Left ventricle myocardium superior (tissue), 1 donor: ENCODE results near the gene FURIN. TPM values are rescaled to one million over a fixed set of nuclear protein-coding genes. Genes with fewer than 3 reads are reported as not detected.
"Not testable (repeated sequence)": the region's sequence is repeated elsewhere in the genome, so short reads cannot be mapped to it uniquely, and the experiment has no call there.

Experiments
- ATAC-seq: fragments of 200-7000 bp; cut with Tn5 transposase; one replicate; pipeline ENCODE4 v1.9.1; 2020; ENCODE audit warnings: mild to moderate bottlenecking, moderate library complexity
- DNase-seq: peaks from one replicate; pipeline ENCODE4 v3.0.0-alpha.2; 2020
- intact Hi-C: fragments of 100-400 bp; cut with micrococcal nuclease; formaldehyde crosslinking; loops from one replicate; pipeline ENCODE4 v1.11.0; 2022
- total RNA-seq: library from RNA; stranded (reverse); fragmentation: NEBNext Ultra II Directional; extraction: Animal tissue kit (Norgen Biotek cat#: 25700); gene quantifications from one replicate; pipeline ENCODE4 v1.2.1, GENCODE V29; 2021
- donor health status: DM: no; HTN: yes; CAD: no; lungs with severe emphysema.

The FURIN gene
- total RNA-seq, 1 donor from 2014 or later = 49.9 TPM

DNA sequence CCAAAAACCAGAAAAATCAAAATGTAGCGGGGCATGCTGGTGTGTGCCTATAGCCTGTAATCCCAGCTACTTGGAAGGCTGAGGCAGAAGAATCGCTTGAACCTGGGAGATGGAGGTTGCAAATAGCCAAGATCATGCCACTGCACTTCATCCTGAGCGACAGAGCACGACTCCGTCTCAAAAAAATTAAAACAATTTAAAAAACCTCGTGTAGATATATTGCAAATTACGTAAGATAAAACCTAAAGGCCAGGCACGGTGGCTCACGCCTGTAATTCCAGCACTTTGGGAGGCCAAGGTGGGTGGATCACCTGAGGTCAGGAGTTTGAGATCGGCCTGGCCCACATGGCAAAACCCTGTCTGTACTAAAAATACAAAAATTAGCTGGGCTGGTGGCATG lies 58.4 kb downstream of the FURIN start:
- intact Hi-C loops, ATAC-seq: not testable (repeated sequence)

GRCh38 chr15:90928106-90928505 lies 59.7 kb downstream of the FURIN start:
- intact Hi-C loops, ATAC-seq, DNase-seq: not testable (repeated sequence)

More for the DNA sequence above, 58.4 kb downstream of the FURIN start:
- DNase-seq = peak; percentile 9

- intact Hi-C loops = no loop called here
- DNase-seq = no peak
- ATAC-seq = no peak
Measured at GRCh38 chr15:90929246-90930019, 61.0 kb downstream of the FURIN start.

- ATAC-seq (no peak), DNase-seq (no peak)
- intact Hi-C loops = no loop called here
Measured at GRCh38 chr15:90930861-90931574, 62.6 kb downstream of the FURIN start.

DNA sequence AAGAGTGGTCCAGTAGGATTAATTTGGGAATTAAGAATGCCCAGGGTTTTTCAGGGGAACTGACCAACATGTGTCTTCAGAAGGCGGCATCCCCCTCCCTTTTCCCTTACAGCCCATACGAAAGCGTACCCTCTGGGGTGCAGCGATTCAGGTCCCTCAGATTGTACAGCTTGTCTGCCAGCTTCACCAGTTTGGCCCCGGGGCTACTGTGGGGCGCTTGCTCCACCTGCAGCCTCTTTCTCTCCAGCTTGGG lies 63.1 kb downstream of the FURIN start:
- intact Hi-C loops = no loop called here
- ATAC-seq (no peak), DNase-seq (no peak)

DNA sequence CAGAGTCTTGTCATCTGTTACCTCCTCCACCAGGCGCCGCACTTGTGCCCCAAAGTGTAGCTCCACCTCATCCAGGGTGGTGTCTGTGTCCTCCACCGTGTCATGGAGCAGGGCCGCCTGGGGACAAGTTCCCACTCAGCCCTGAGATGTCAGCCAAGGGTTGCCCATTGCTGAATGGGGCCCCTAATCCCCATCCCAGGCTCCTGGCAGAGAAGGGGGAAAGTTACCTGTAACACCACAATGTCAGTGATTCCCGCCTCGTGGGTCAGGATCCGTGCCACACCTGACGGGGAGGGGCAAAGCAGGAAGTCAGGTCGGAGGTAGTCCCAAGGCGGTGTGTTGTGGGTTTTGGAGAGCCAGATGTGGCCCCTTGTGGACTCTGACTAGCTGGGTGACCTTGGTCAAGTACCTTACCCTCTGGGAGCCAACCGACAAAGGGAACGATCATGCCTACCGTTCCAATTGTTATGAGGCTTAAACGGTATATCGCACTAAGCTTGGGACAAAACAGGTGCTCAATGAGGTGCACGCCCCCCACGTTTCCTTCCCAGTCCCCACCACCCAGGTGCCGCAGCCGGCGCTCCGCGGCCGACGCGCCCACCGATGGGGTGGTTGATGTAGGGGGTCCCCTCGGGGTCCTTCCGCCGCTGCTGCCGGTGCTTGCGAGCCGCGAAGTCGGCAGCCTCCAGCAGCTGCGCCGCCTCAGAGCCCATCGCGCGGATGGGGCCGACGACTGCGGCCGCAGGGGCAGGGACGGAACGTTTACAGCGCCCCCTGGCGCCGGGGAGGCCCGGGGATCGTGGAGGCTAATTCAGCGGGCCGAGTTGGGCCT lies 63.7 kb downstream of the FURIN start, which contains the start of gene HDDC3:
Gene HDDC3, minus strand, starts transcription at position 722 of the 832 bp plus-strand sequence. Its CDS starts 9 bp downstream, at position 713.
- intact Hi-C loops = no loop called here
- DNase-seq (peak; percentile 96), ATAC-seq (peak; percentile 68)

- intact Hi-C loops = no loop called here
Measured at GRCh38 chr15:90932660-90932991, 64.2 kb downstream of the FURIN start.

More at GRCh38 chr15:90932660-90932991, 64.2 kb downstream of the FURIN start:
- DNase-seq (no peak), ATAC-seq (no peak)

Other genes starting within 250 kb of the FURIN start
- gene BLM, start 151.2 kb upstream of the FURIN start, total RNA-seq = 35.9 TPM
- 15.4 TPM for gene FES, start 15.9 kb downstream of the FURIN start, total RNA-seq
- 146 TPM for gene MAN2A2, start 34.7 kb downstream of the FURIN start, total RNA-seq
- 15.0 TPM for gene HDDC3, start 64.0 kb downstream of the FURIN start, total RNA-seq
- gene UNC45A, start 66.7 kb downstream of the FURIN start, total RNA-seq = 24.4 TPM
- 11.5 TPM for gene RCCD1, start 86.3 kb downstream of the FURIN start, total RNA-seq
- 3.3 TPM for gene PRC1, start 125.9 kb downstream of the FURIN start, total RNA-seq
- 6.1 TPM for gene VPS33B, start 154.0 kb downstream of the FURIN start, total RNA-seq
- 2.5 TPM for gene SV2B, start 231.7 kb downstream of the FURIN start, total RNA-seq